Endodermal cell (in vitro differentiated cells): ENCODE results near the gene KRTAP12-4. TPM values are rescaled to one million over a fixed set of nuclear protein-coding genes. Genes with fewer than 3 reads are reported as not detected.
"Not testable (repeated sequence)": the region's sequence is repeated elsewhere in the genome, so short reads cannot be mapped to it uniquely, and the experiment has no call there.

Source experiments
- DNase-seq: peaks from one replicate; pipeline ENCODE4 v3.0.0-alpha.2; 2017
- H3K27ac ChIP-seq: 2 replicates; pipeline ENCODE4 v1.5.1; 2013; ENCODE audit warnings: mild to moderate bottlenecking, low read depth, low read length, moderate library complexity
- H3K27me3 ChIP-seq: 2 replicates; pipeline ENCODE4 v1.6.1; 2013; ENCODE audit warnings: mild to moderate bottlenecking, low read length, moderate library complexity; ENCODE audit not compliant: insufficient read depth, control insufficient read depth, poor library complexity, severe bottlenecking
- H3K36me3 ChIP-seq: 2 replicates; pipeline ENCODE4 v1.7.0; 2013; ENCODE audit warnings: mild to moderate bottlenecking, low read length, moderate library complexity; ENCODE audit not compliant: control insufficient read depth, insufficient read depth
- H3K4me1 ChIP-seq: one replicate; pipeline ENCODE4 v1.7.0; 2013; ENCODE audit warnings: low read length; ENCODE audit not compliant: control insufficient read depth, insufficient read depth
- H3K4me3 ChIP-seq: 2 replicates; pipeline ENCODE4 v1.5.1; 2013; ENCODE audit warnings: mild to moderate bottlenecking, low read length, moderate library complexity
- H3K9ac ChIP-seq: 2 replicates; pipeline ENCODE4 v1.6.1; 2013; ENCODE audit warnings: mild to moderate bottlenecking, low read length, moderate library complexity; ENCODE audit not compliant: poor library complexity, severe bottlenecking; ENCODE audit errors: extremely low read depth
- H3K9me3 ChIP-seq: 2 replicates; pipeline ENCODE4 v1.6.1; 2013; ENCODE audit warnings: mild to moderate bottlenecking, low read length, moderate library complexity; ENCODE audit not compliant: control insufficient read depth
- H3K27ac Mint-ChIP-seq: 2 replicates; pipeline ENCODE4 v1.8.0; 2020; ENCODE audit warnings: mixed read lengths
- H3K27me3 Mint-ChIP-seq: 2 replicates; pipeline ENCODE4 v1.8.0; 2021; ENCODE audit warnings: mild to moderate bottlenecking, mixed read lengths; ENCODE audit not compliant: insufficient read depth
- H3K36me3 Mint-ChIP-seq: 2 replicates; pipeline ENCODE4 v1.8.0; 2020; ENCODE audit warnings: low read depth, mixed read lengths
- H3K4me1 Mint-ChIP-seq: 2 replicates; pipeline ENCODE4 v1.8.0; 2020; ENCODE audit warnings: mixed read lengths
- H3K4me3 Mint-ChIP-seq: 2 replicates; pipeline ENCODE4 v1.8.0; 2020; ENCODE audit warnings: mild to moderate bottlenecking, moderate library complexity, mixed read lengths
- H3K9me3 Mint-ChIP-seq: 2 replicates; pipeline ENCODE4 v1.8.0; 2020; ENCODE audit warnings: mild to moderate bottlenecking, mixed read lengths
- CTCF ChIP-seq: fragments of 200-600 bp; sonication (generic); conservative IDR thresholded peaks from 2 replicates; pipeline ENCODE4 v1.5.0; 2021; ENCODE audit warnings: antibody characterized with exemption, mild to moderate bottlenecking
- WGBS, 2 experiments: methylation state at CpG; one replicate each; pipeline versions ENCODE4 v1.1.5 to v1.1.7; 2013; ENCODE audit warnings: missing lambda C conversion rate in 2 of 2, mixed read lengths in 1 of 2; ENCODE audit not compliant: insufficient coverage in 1 of 2, insufficient read length in 1 of 2; 5-methylcytosine and 5-hydroxymethylcytosine counted together
- total RNA-seq, 2 donors: library from RNA; stranded (reverse); fragmentation: NEBNext Ultra II Directional in 1 of 2; extraction: Animal tissue kit (Norgen Biotek cat#: 25700) in 1 of 2; gene quantifications; 2 replicates in 1 of 2; 3 replicates in 1 of 2; pipeline ENCODE4 v1.2.1, GENCODE V29; 2021

The KRTAP12-4 gene
- total RNA-seq, 2 donors from 2014 or later = not detected

GRCh38 chr21:44628707-44629391 lies 25.6 kb downstream of the KRTAP12-4 start:
- 87 to 98% methylated on average over 9 to 18 of the region's 18 CpGs for WGBS, 2 experiments
- Histone ChIP-seq H3K27me3 (no peaks in the 10 kb centered on the region), H3K9ac (no peak overlapping the region), H3K4me1 (no peaks in the 10 kb centered on the region), H3K9me3 (peaks cover 25% of the 10 kb centered on the region), H3K27ac (no peak overlapping the region), H3K36me3 (no peaks in the 10 kb centered on the region), H3K4me3 (no peak overlapping the region)
- Mint-ChIP-seq H3K27ac (no peak overlapping the region), H3K9me3 (peaks cover 32% of the 10 kb centered on the region), H3K4me1 (no peaks in the 10 kb centered on the region), H3K4me3 (no peak overlapping the region), H3K36me3 (peaks cover 3% of the 10 kb centered on the region), H3K27me3 (peaks cover 3% of the 10 kb centered on the region)
- no peak for TF ChIP-seq CTCF
- peak; percentile 34 for DNase-seq

GRCh38 chr21:44627831-44628233 lies 26.6 kb downstream of the KRTAP12-4 start:
- H3K36me3 ChIP-seq, H3K9ac ChIP-seq, H3K4me1 ChIP-seq, H3K27me3 ChIP-seq, H3K4me3 Mint-ChIP-seq, H3K27ac ChIP-seq, H3K4me1 Mint-ChIP-seq, H3K36me3 Mint-ChIP-seq, H3K27ac Mint-ChIP-seq, H3K4me3 ChIP-seq, H3K27me3 Mint-ChIP-seq: not testable (repeated sequence)
- peak; percentile 44 for DNase-seq
- 90 to 93% methylated on average over 3 to 15 of the region's 15 CpGs for WGBS, 2 experiments
- peaks cover 42% of the 10 kb centered on the region for H3K9me3 Mint-ChIP-seq
- H3K9me3 ChIP-seq = peaks cover 35% of the 10 kb centered on the region

- H3K4me1 Mint-ChIP-seq, H3K27ac ChIP-seq, DNase-seq, H3K36me3 ChIP-seq, H3K4me1 ChIP-seq, H3K27me3 ChIP-seq, H3K27ac Mint-ChIP-seq, H3K4me3 ChIP-seq, H3K4me3 Mint-ChIP-seq, H3K27me3 Mint-ChIP-seq, H3K36me3 Mint-ChIP-seq, H3K9ac ChIP-seq: not testable (repeated sequence)
- peaks cover 44% of the 10 kb centered on the region for H3K9me3 Mint-ChIP-seq
- WGBS, 2 experiments = 87 to 88% methylated on average over 8 to 20 of the region's 20 CpGs
- peaks cover 34% of the 10 kb centered on the region for H3K9me3 ChIP-seq
Observed at GRCh38 chr21:44627181-44627822, 27.2 kb downstream of the KRTAP12-4 start.

- no peaks in the 10 kb centered on the region for H3K4me1 Mint-ChIP-seq
- Histone ChIP-seq H3K4me1 (no peaks in the 10 kb centered on the region), H3K4me3 (no peak within 1 kb of the TSS), H3K27ac (no peak within 1 kb of the TSS), H3K36me3 (no peaks in the 10 kb centered on the region), H3K9ac (no peak within 1 kb of the TSS), H3K27me3 (no peaks in the 10 kb centered on the region), H3K9me3 (peaks cover 34% of the 10 kb centered on the region)
- DNase-seq = peak; percentile 29
- H3K36me3 Mint-ChIP-seq = peaks cover 2% of the 10 kb centered on the region
- no peak within 1 kb of the TSS for H3K4me3 Mint-ChIP-seq
- no peak for TF ChIP-seq CTCF
- H3K27ac Mint-ChIP-seq = no peak within 1 kb of the TSS
- H3K27me3 Mint-ChIP-seq = peaks cover 1% of the 10 kb centered on the region
- WGBS, 2 experiments = 86 to 100% methylated on average over 2 to 7 of the region's 7 CpGs
- H3K9me3 Mint-ChIP-seq = peaks cover 43% of the 10 kb centered on the region
Observed at GRCh38 chr21:44626673-44627143, 27.8 kb downstream of the KRTAP12-4 start, which contains the start of gene KRTAP10-9. Gene KRTAP10-9 (plus strand): TSS chr21:44627093. CDS start chr21:44627172, 79 bp downstream.
